ENCODE data around the gene CAMK2B.

- TF ChIP-seq, protein P1, sequence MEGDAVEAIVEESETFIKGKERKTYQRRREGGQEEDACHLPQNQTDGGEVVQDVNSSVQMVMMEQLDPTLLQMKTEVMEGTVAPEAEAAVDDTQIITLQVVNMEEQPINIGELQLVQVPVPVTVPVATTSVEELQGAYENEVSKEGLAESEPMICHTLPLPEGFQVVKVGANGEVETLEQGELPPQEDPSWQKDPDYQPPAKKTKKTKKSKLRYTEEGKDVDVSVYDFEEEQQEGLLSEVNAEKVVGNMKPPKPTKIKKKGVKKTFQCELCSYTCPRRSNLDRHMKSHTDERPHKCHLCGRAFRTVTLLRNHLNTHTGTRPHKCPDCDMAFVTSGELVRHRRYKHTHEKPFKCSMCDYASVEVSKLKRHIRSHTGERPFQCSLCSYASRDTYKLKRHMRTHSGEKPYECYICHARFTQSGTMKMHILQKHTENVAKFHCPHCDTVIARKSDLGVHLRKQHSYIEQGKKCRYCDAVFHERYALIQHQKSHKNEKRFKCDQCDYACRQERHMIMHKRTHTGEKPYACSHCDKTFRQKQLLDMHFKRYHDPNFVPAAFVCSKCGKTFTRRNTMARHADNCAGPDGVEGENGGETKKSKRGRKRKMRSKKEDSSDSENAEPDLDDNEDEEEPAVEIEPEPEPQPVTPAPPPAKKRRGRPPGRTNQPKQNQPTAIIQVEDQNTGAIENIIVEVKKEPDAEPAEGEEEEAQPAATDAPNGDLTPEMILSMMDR (conservative IDR thresholded peaks at IDR 0.05; ENCODE audit: low read length): no peak
- no peak for TF ChIP-seq EZH2phosphoT487 (IDR thresholded peaks at IDR 0.05; ENCODE audit: borderline replicate concordance)
Measured at GRCh38 chr7:44291733-44292419, 33.5 kb downstream of the CAMK2B start.

Measured in Loucy (cell line).